Measurements from ENCODE around the gene KRT80.

The KRT80 gene

GRCh38 chr12:52151837-52152783 lies 39.7 kb downstream of the KRT80 start:
- no peak for DNase-seq (ENCODE audit: low read depth, low spot score)

GRCh38 chr12:52151153-52151836 lies 40.5 kb downstream of the KRT80 start:
- Histone ChIP-seq H3K9me3 (ENCODE audit: control insufficient read depth, insufficient read depth, low read length) (no peaks in the 10 kb centered on the region), H3K4me3 (ENCODE audit: low read length) (no peak overlapping the region)
- DNase-seq (ENCODE audit: low read depth, low spot score), result no peak

More at GRCh38 chr12:52151837-52152783, 39.7 kb downstream of the KRT80 start:
- peaks cover 6% of the 10 kb centered on the region for H3K4me1 ChIP-seq (ENCODE audit: control insufficient read depth, insufficient read depth, low read length)
- no peaks in the 10 kb centered on the region for H3K36me3 ChIP-seq (ENCODE audit: control insufficient read depth, insufficient read depth, low read length)
- peak overlapping the region; percentile 19; the same call in 1 of the 2 replicates for H3K4me3 ChIP-seq (ENCODE audit: low read length)
- H3K27me3 ChIP-seq (ENCODE audit: control insufficient read depth, insufficient read depth, low read length), result no peaks in the 10 kb centered on the region
- H3K27ac ChIP-seq (ENCODE audit: low read length), result no peak overlapping the region
- H3K9me3 ChIP-seq (ENCODE audit: control insufficient read depth, insufficient read depth, low read length), result no peaks in the 10 kb centered on the region
- WGBS (ENCODE audit: insufficient coverage, insufficient read length), result no CpG with 5 or more reads among the region's 63 CpGs

GRCh38 chr12:52149651-52150241 lies 42.1 kb downstream of the KRT80 start:
- Histone ChIP-seq H3K27me3 (ENCODE audit: control insufficient read depth, insufficient read depth, low read length) (no peaks in the 10 kb centered on the region), H3K36me3 (ENCODE audit: control insufficient read depth, insufficient read depth, low read length) (no peaks in the 10 kb centered on the region), H3K4me1 (ENCODE audit: control insufficient read depth, insufficient read depth, low read length) (peaks cover 6% of the 10 kb centered on the region), H3K27ac (ENCODE audit: low read length) (no peak overlapping the region), H3K4me3 (ENCODE audit: low read length) (no peak overlapping the region), H3K9me3 (ENCODE audit: control insufficient read depth, insufficient read depth, low read length) (no peaks in the 10 kb centered on the region)
- no CpG with 5 or more reads among the region's 5 CpGs for WGBS (ENCODE audit: insufficient coverage, insufficient read length)
- DNase-seq (ENCODE audit: low read depth, low spot score), result no peak

More at GRCh38 chr12:52151153-52151836, 40.5 kb downstream of the KRT80 start:
- peaks cover 6% of the 10 kb centered on the region for H3K4me1 ChIP-seq (ENCODE audit: control insufficient read depth, insufficient read depth, low read length)
- WGBS (ENCODE audit: insufficient coverage, insufficient read length), result no CpG with 5 or more reads among the region's 10 CpGs
- H3K27me3 ChIP-seq (ENCODE audit: control insufficient read depth, insufficient read depth, low read length), result no peaks in the 10 kb centered on the region
- H3K27ac ChIP-seq (ENCODE audit: low read length), result no peak overlapping the region
- no peaks in the 10 kb centered on the region for H3K36me3 ChIP-seq (ENCODE audit: control insufficient read depth, insufficient read depth, low read length)

- Histone ChIP-seq H3K9me3 (ENCODE audit: control insufficient read depth, insufficient read depth, low read length) (no peaks in the 10 kb centered on the region), H3K4me3 (ENCODE audit: low read length) (no peak overlapping the region), H3K27ac (ENCODE audit: low read length) (no peak overlapping the region), H3K4me1 (ENCODE audit: control insufficient read depth, insufficient read depth, low read length) (peaks cover 6% of the 10 kb centered on the region), H3K36me3 (ENCODE audit: control insufficient read depth, insufficient read depth, low read length) (no peaks in the 10 kb centered on the region), H3K27me3 (ENCODE audit: control insufficient read depth, insufficient read depth, low read length) (no peaks in the 10 kb centered on the region)
- WGBS (ENCODE audit: insufficient coverage, insufficient read length), result no CpG with 5 or more reads among the region's 6 CpGs
- no peak for DNase-seq (ENCODE audit: low read depth, low spot score)
These were observed 42.6 kb downstream of the KRT80 start for GRCh38 chr12:52149182-52149641.

GRCh38 chr12:52148464-52149181 lies 43.2 kb downstream of the KRT80 start:
- H3K4me1 ChIP-seq (ENCODE audit: control insufficient read depth, insufficient read depth, low read length), result peaks cover 8% of the 10 kb centered on the region
- no peak overlapping the region for H3K4me3 ChIP-seq (ENCODE audit: low read length)
- DNase-seq (ENCODE audit: low read depth, low spot score), result no peak
- H3K27ac ChIP-seq (ENCODE audit: low read length), result no peak overlapping the region
- no peaks in the 10 kb centered on the region for H3K9me3 ChIP-seq (ENCODE audit: control insufficient read depth, insufficient read depth, low read length)
- no CpG with 5 or more reads among the region's 14 CpGs for WGBS (ENCODE audit: insufficient coverage, insufficient read length)
- no peaks in the 10 kb centered on the region for H3K27me3 ChIP-seq (ENCODE audit: control insufficient read depth, insufficient read depth, low read length)
- no peaks in the 10 kb centered on the region for H3K36me3 ChIP-seq (ENCODE audit: control insufficient read depth, insufficient read depth, low read length)

GRCh38 chr12:52147964-52148463 lies 43.8 kb downstream of the KRT80 start:
- Histone ChIP-seq H3K9me3 (ENCODE audit: control insufficient read depth, insufficient read depth, low read length) (no peaks in the 10 kb centered on the region), H3K36me3 (ENCODE audit: control insufficient read depth, insufficient read depth, low read length) (no peaks in the 10 kb centered on the region), H3K4me3 (ENCODE audit: low read length) (no peak overlapping the region), H3K4me1 (ENCODE audit: control insufficient read depth, insufficient read depth, low read length) (peaks cover 9% of the 10 kb centered on the region), H3K27ac (ENCODE audit: low read length) (no peak overlapping the region), H3K27me3 (ENCODE audit: control insufficient read depth, insufficient read depth, low read length) (no peaks in the 10 kb centered on the region)
- WGBS (ENCODE audit: insufficient coverage, insufficient read length), result no CpG with 5 or more reads among the region's 10 CpGs
- no peak for DNase-seq (ENCODE audit: low read depth, low spot score)

- H3K36me3 ChIP-seq (ENCODE audit: control insufficient read depth, insufficient read depth, low read length), result no peaks in the 10 kb centered on the region
- no CpG with 5 or more reads among the region's 17 CpGs for WGBS (ENCODE audit: insufficient coverage, insufficient read length)
- no peaks in the 10 kb centered on the region for H3K9me3 ChIP-seq (ENCODE audit: control insufficient read depth, insufficient read depth, low read length)
- no peak overlapping the region for H3K27ac ChIP-seq (ENCODE audit: low read length)
- H3K27me3 ChIP-seq (ENCODE audit: control insufficient read depth, insufficient read depth, low read length), result no peaks in the 10 kb centered on the region
- no peak overlapping the region for H3K4me3 ChIP-seq (ENCODE audit: low read length)
- peaks cover 9% of the 10 kb centered on the region for H3K4me1 ChIP-seq (ENCODE audit: control insufficient read depth, insufficient read depth, low read length)
- no peak for DNase-seq (ENCODE audit: low read depth, low spot score)
These were observed 44.3 kb downstream of the KRT80 start for GRCh38 chr12:52147367-52147963.

GRCh38 chr12:52146822-52147366 lies 44.9 kb downstream of the KRT80 start:
- WGBS (ENCODE audit: insufficient coverage, insufficient read length), result no CpG with 5 or more reads among the region's 11 CpGs
- H3K27me3 ChIP-seq (ENCODE audit: control insufficient read depth, insufficient read depth, low read length), result no peaks in the 10 kb centered on the region
- H3K4me3 ChIP-seq (ENCODE audit: low read length), result no peak overlapping the region
- no peak for DNase-seq (ENCODE audit: low read depth, low spot score)
- peaks cover 9% of the 10 kb centered on the region for H3K4me1 ChIP-seq (ENCODE audit: control insufficient read depth, insufficient read depth, low read length)
- no peak overlapping the region for H3K27ac ChIP-seq (ENCODE audit: low read length)
- no peaks in the 10 kb centered on the region for H3K36me3 ChIP-seq (ENCODE audit: control insufficient read depth, insufficient read depth, low read length)
- no peaks in the 10 kb centered on the region for H3K9me3 ChIP-seq (ENCODE audit: control insufficient read depth, insufficient read depth, low read length)

GRCh38 chr12:52146089-52146821 lies 45.6 kb downstream of the KRT80 start:
- no CpG with 5 or more reads among the region's 8 CpGs for WGBS (ENCODE audit: insufficient coverage, insufficient read length)
- Histone ChIP-seq H3K9me3 (ENCODE audit: control insufficient read depth, insufficient read depth, low read length) (no peaks in the 10 kb centered on the region), H3K36me3 (ENCODE audit: control insufficient read depth, insufficient read depth, low read length) (no peaks in the 10 kb centered on the region)

More at GRCh38 chr12:52146089-52146821, 45.6 kb downstream of the KRT80 start:
- no peak for DNase-seq (ENCODE audit: low read depth, low spot score)
- H3K27me3 ChIP-seq (ENCODE audit: control insufficient read depth, insufficient read depth, low read length), result no peaks in the 10 kb centered on the region
- H3K4me3 ChIP-seq (ENCODE audit: low read length), result no peak overlapping the region
- H3K4me1 ChIP-seq (ENCODE audit: control insufficient read depth, insufficient read depth, low read length), result peaks cover 9% of the 10 kb centered on the region
- H3K27ac ChIP-seq (ENCODE audit: low read length), result no peak overlapping the region

All from iPS DF 6.9 (cell line).